ENCODE data around the gene MAFF.

- TF ChIP-seq CTCF (IDR thresholded peaks at IDR 0.05) = no peak
- TF ChIP-seq USF2 (IDR thresholded peaks at IDR 0.05; ENCODE audit: borderline replicate concordance, low read depth, low read length) = no peak
- no peak for TF ChIP-seq POLR2AphosphoS5 (IDR thresholded peaks at IDR 0.05; ENCODE audit: low read depth, low read length)
Measured at GRCh38 chr22:38221908-38222796, 20.4 kb downstream of the MAFF start.
